Osteoblast (primary cell): ENCODE measurements around the gene AHR. TPM values are rescaled to one million over a fixed set of nuclear protein-coding genes. Genes with fewer than 3 reads are reported as not detected.

Experiments
- DNase-seq: peaks from one replicate; pipeline ENCODE4 v3.0.0; 2011; ENCODE audit warnings: low spot score, mixed read lengths; ENCODE audit not compliant: insufficient read length; ENCODE audit errors: missing footprints
- H2AFZ ChIP-seq: 2 replicates; pipeline ENCODE4 v1.6.0; 2011; ENCODE audit warnings: mild to moderate bottlenecking, low read length
- H3K27ac ChIP-seq: 2 replicates; pipeline ENCODE4 v1.5.1; 2011; ENCODE audit warnings: mild to moderate bottlenecking, low read depth, low read length, moderate library complexity
- H3K27me3 ChIP-seq: 2 replicates; pipeline ENCODE4 v1.6.0; 2012; ENCODE audit warnings: mild to moderate bottlenecking, control low read depth, inconsistent platforms, low read length, moderate library complexity; ENCODE audit not compliant: insufficient read depth
- H3K36me3 ChIP-seq: 2 replicates; pipeline ENCODE4 v1.5.1; 2011; ENCODE audit warnings: mild to moderate bottlenecking, low read length, control low read depth, moderate library complexity; ENCODE audit not compliant: insufficient read depth
- H3K4me1 ChIP-seq: 2 replicates; pipeline ENCODE4 v1.5.1; 2011; ENCODE audit warnings: mild to moderate bottlenecking, low read length, control low read depth, moderate library complexity; ENCODE audit not compliant: insufficient read depth
- H3K4me2 ChIP-seq: 2 replicates; pipeline ENCODE4 v1.6.0; 2011; ENCODE audit warnings: mild to moderate bottlenecking, low read length; ENCODE audit not compliant: insufficient read depth
- H3K4me3 ChIP-seq: fragments of 200-600 bp; sonication (generic); 3 replicates; pipeline ENCODE4 v1.5.1; 2012; ENCODE audit warnings: mild to moderate bottlenecking, low read length, inconsistent platforms; ENCODE audit not compliant: insufficient read depth
- H3K79me2 ChIP-seq: 2 replicates; pipeline ENCODE4 v1.6.0; 2012; ENCODE audit warnings: mild to moderate bottlenecking, low read length, control low read depth, inconsistent platforms; ENCODE audit not compliant: insufficient read depth
- H3K9me3 ChIP-seq: 2 replicates; pipeline ENCODE4 v1.5.1; 2011; ENCODE audit warnings: low read depth, low read length, control low read depth
- H4K20me1 ChIP-seq: 2 replicates; pipeline ENCODE4 v1.6.0; 2012; ENCODE audit warnings: mild to moderate bottlenecking, low read length, control low read depth; ENCODE audit not compliant: insufficient read depth
- total RNA-seq: library from RNA; depleted of rRNA; stranded (reverse); fragments of >200 nt; gene quantifications from 2 replicates; pipeline ENCODE4 v1.2.3, GENCODE V29; 2012
- TF ChIP-seq, protein P1 (sequence below): IDR thresholded peaks from 2 replicates; pipeline ENCODE4 v1.5.1; 2011; ENCODE audit warnings: mild to moderate bottlenecking, low read depth, low read length, moderate library complexity; ENCODE audit errors: extremely low read depth

Gene AHR
- total RNA-seq, 1 donor: 313 TPM

- no peak for DNase-seq
- H3K4me3 ChIP-seq: no peak overlapping the region
- H3K27ac ChIP-seq: no peak overlapping the region
- H3K9me3 ChIP-seq: no peaks in the 10 kb centered on the region
- no peak overlapping the region for H3K4me2 ChIP-seq
- H3K79me2 ChIP-seq: peaks cover 11% of the 10 kb centered on the region
- H2AFZ ChIP-seq: no peak overlapping the region
- no peaks in the 10 kb centered on the region for H3K36me3 ChIP-seq
- H3K27me3 ChIP-seq: no peaks in the 10 kb centered on the region
- no peaks in the 10 kb centered on the region for H4K20me1 ChIP-seq
- no peaks in the 10 kb centered on the region for H3K4me1 ChIP-seq
- TF ChIP-seq, protein P1, sequence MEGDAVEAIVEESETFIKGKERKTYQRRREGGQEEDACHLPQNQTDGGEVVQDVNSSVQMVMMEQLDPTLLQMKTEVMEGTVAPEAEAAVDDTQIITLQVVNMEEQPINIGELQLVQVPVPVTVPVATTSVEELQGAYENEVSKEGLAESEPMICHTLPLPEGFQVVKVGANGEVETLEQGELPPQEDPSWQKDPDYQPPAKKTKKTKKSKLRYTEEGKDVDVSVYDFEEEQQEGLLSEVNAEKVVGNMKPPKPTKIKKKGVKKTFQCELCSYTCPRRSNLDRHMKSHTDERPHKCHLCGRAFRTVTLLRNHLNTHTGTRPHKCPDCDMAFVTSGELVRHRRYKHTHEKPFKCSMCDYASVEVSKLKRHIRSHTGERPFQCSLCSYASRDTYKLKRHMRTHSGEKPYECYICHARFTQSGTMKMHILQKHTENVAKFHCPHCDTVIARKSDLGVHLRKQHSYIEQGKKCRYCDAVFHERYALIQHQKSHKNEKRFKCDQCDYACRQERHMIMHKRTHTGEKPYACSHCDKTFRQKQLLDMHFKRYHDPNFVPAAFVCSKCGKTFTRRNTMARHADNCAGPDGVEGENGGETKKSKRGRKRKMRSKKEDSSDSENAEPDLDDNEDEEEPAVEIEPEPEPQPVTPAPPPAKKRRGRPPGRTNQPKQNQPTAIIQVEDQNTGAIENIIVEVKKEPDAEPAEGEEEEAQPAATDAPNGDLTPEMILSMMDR: no peak
These were observed 56.0 kb downstream of the AHR start for GRCh38 chr7:17354473-17354872.

- H3K36me3 ChIP-seq: no peaks in the 10 kb centered on the region
- no peak overlapping the region for H2AFZ ChIP-seq
- TF ChIP-seq, protein P1: no peak
- no peaks in the 10 kb centered on the region for H3K4me1 ChIP-seq
- DNase-seq: no peak
- H4K20me1 ChIP-seq: no peaks in the 10 kb centered on the region
- no peak overlapping the region for H3K27ac ChIP-seq
- H3K79me2 ChIP-seq: peaks cover 10% of the 10 kb centered on the region
- no peaks in the 10 kb centered on the region for H3K27me3 ChIP-seq
- H3K4me3 ChIP-seq: no peak overlapping the region
- no peak overlapping the region for H3K4me2 ChIP-seq
- H3K9me3 ChIP-seq: no peaks in the 10 kb centered on the region
These were observed 56.6 kb downstream of the AHR start for GRCh38 chr7:17355050-17355449.

DNA sequence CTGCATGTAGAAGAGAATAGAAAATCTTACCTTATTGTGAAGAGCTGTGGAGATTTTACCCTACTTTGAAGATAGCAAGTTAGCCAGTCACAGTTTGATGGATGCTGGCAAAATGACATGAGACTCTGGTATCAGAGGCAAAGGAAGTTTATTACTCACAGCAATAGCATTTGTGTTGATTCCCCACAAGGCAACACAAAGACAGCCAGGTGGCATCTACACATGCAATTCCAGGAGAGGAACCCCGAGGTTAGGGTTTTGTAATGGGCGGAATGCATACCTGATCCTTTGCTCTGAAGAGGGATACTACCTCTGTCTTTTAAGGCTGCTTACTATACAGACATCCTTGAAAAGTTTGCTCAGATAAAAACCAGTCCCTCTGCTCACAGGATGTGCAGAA lies 59.5 kb downstream of the AHR start:
- Histone ChIP-seq H2AFZ (no peak overlapping the region), H3K27me3 (no peaks in the 10 kb centered on the region), H3K9me3 (no peaks in the 10 kb centered on the region), H3K79me2 (peaks cover 2% of the 10 kb centered on the region), H3K27ac (no peak overlapping the region), H3K4me2 (no peak overlapping the region), H3K4me3 (no peak overlapping the region), H4K20me1 (no peaks in the 10 kb centered on the region), H3K4me1 (no peaks in the 10 kb centered on the region), H3K36me3 (no peaks in the 10 kb centered on the region)
- TF ChIP-seq, protein P1: no peak
- DNase-seq: no peak

GRCh38 chr7:17359610-17360009 lies 61.2 kb downstream of the AHR start:
- H3K9me3 ChIP-seq: no peaks in the 10 kb centered on the region
- peaks cover 2% of the 10 kb centered on the region for H3K79me2 ChIP-seq
- H3K27me3 ChIP-seq: no peaks in the 10 kb centered on the region
- no peaks in the 10 kb centered on the region for H4K20me1 ChIP-seq
- no peaks in the 10 kb centered on the region for H3K4me1 ChIP-seq
- no peak overlapping the region for H3K27ac ChIP-seq
- H3K36me3 ChIP-seq: no peaks in the 10 kb centered on the region
- H2AFZ ChIP-seq: no peak overlapping the region
- no peak overlapping the region for H3K4me2 ChIP-seq
- no peak for DNase-seq
- TF ChIP-seq, protein P1: no peak
- no peak overlapping the region for H3K4me3 ChIP-seq
